ENCODE data around the gene NHSL2.

- no peak for TF ChIP-seq CTCF (conservative IDR thresholded peaks at IDR 0.05; ENCODE audit: low read length)
- no peak for TF ChIP-seq EZH2phosphoT487 (IDR thresholded peaks at IDR 0.05; ENCODE audit: borderline replicate concordance, low read depth, low read length)
Measured at GRCh38 chrX:72110051-72110875, 199.6 kb downstream of the NHSL2 start.
